Measurements from ENCODE around the gene SEMA6B.

GRCh38 chr19:4591320-4591719 is 31.8 kb upstream of the SEMA6B start:
- TF ChIP-seq, protein P1, sequence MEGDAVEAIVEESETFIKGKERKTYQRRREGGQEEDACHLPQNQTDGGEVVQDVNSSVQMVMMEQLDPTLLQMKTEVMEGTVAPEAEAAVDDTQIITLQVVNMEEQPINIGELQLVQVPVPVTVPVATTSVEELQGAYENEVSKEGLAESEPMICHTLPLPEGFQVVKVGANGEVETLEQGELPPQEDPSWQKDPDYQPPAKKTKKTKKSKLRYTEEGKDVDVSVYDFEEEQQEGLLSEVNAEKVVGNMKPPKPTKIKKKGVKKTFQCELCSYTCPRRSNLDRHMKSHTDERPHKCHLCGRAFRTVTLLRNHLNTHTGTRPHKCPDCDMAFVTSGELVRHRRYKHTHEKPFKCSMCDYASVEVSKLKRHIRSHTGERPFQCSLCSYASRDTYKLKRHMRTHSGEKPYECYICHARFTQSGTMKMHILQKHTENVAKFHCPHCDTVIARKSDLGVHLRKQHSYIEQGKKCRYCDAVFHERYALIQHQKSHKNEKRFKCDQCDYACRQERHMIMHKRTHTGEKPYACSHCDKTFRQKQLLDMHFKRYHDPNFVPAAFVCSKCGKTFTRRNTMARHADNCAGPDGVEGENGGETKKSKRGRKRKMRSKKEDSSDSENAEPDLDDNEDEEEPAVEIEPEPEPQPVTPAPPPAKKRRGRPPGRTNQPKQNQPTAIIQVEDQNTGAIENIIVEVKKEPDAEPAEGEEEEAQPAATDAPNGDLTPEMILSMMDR (IDR thresholded peaks at IDR 0.05): no peak
- TF ChIP-seq POLR2A (IDR thresholded peaks at IDR 0.05): no peak

Measured in stomach (tissue), 4 donors.